ENCODE data around the gene GNPTG.

The GNPTG gene

GRCh38 chr16:1394367-1394951, 42.7 kb downstream of the GNPTG start:
- DNase-seq (ENCODE audit: low spot score), result no peak

- no peak for DNase-seq (ENCODE audit: low spot score)
Measured at GRCh38 chr16:1395444-1396031, 43.8 kb downstream of the GNPTG start.

GRCh38 chr16:1397779-1398178, 46.0 kb downstream of the GNPTG start:
- no peak for DNase-seq (ENCODE audit: low spot score)

GRCh38 chr16:1398351-1398750, 46.6 kb downstream of the GNPTG start:
- no peak for DNase-seq (ENCODE audit: low spot score)

- DNase-seq (ENCODE audit: low spot score), result no peak
Measured at GRCh38 chr16:1398826-1399581, 47.3 kb downstream of the GNPTG start.

GRCh38 chr16:1401061-1401757, 49.5 kb downstream of the GNPTG start:
- no peak for DNase-seq (ENCODE audit: low spot score)

- DNase-seq (ENCODE audit: low spot score), result no peak
Measured at GRCh38 chr16:1401758-1402154, 50.0 kb downstream of the GNPTG start.

- DNase-seq (ENCODE audit: low spot score), result no peak
Measured at GRCh38 chr16:1403036-1403435, 51.3 kb downstream of the GNPTG start.

- DNase-seq (ENCODE audit: low spot score), result no peak
Measured at GRCh38 chr16:1403733-1404132, 52.0 kb downstream of the GNPTG start.

GRCh38 chr16:1407753-1408152, 56.0 kb downstream of the GNPTG start:
- DNase-seq (ENCODE audit: low spot score), result no peak

- peak; percentile 97 for DNase-seq (ENCODE audit: low spot score)
Measured at GRCh38 chr16:1408171-1408837, 56.6 kb downstream of the GNPTG start.

- no peak for DNase-seq (ENCODE audit: low spot score)
Measured at GRCh38 chr16:1412847-1413246, 61.1 kb downstream of the GNPTG start.

Measured in ecto neural progenitor cell (in vitro differentiated cells).